ENCODE results near the gene GDI2.

The GDI2 gene

DNA sequence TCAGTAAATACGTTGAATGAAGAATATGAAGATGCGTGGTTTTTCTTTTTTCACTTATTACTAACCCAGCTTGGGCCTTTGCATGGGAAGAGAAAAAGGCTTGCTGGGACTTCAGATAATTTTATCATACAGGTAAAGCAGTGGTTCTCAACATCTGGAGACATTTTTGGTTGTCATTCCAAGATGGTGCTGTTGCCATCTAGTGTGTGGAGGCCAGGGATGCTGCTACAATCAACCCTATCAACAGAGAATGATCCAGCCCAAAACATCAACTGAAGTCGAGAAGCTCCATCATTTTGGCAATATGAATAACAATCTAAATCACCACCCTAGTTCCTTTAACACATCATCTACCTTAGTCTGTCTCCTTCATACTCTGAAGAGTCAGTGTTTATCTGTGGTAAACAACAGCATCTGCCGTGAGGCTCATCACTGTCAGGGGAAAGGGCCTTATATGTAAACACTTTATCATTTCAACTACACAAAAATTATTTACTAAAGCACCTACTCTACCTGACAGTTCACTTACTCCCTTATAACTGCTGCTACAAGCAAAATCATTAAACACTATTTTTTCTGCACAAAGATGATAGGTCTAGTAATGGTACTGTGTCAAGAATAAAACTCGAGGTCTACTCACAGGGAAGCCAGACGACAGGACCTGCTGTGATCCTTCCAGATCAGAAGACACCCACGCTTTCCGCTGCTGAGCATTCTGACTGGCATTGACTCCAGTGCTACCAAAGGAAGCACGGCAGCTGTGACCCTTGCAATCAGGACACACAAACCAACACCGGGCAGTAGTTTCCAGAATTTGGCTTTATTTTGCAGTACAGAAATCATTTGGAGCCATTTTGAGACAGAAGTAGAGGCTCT lies 48.6 kb downstream of the GDI2 start:
- Histone ChIP-seq H3K36me3 (ENCODE audit: control insufficient read depth in 2 of 2, insufficient read depth in 2 of 2, low read length in 2 of 2) (peaks cover 39 to 55% of the 10 kb centered on the region in 2 donors), H3K9me3 (ENCODE audit: control insufficient read depth in 2 of 2, low read length in 2 of 2) (no peaks in the 10 kb centered on the region), H3K27me3 (ENCODE audit: control insufficient read depth in 1 of 2, insufficient read depth in 2 of 2, low read length in 2 of 2) (no peaks in the 10 kb centered on the region), H3K4me3 (ENCODE audit: low read length in 2 of 2) (no peak overlapping the region), H3K4me1 (ENCODE audit: control insufficient read depth, insufficient read depth, low read length) (no peaks in the 10 kb centered on the region), H3K27ac (ENCODE audit: low read length) (no peak overlapping the region), H3K9ac (ENCODE audit: low read length in 2 of 2) (no peak overlapping the region)

- Histone ChIP-seq H3K36me3 (ENCODE audit: control insufficient read depth in 2 of 2, insufficient read depth in 2 of 2, low read length in 2 of 2) (peaks cover 51 to 68% of the 10 kb centered on the region in 2 donors), H3K27ac (ENCODE audit: low read length) (no peak overlapping the region)
Measured at GRCh38 chr10:5762531-5762930, 50.7 kb downstream of the GDI2 start.

DNA sequence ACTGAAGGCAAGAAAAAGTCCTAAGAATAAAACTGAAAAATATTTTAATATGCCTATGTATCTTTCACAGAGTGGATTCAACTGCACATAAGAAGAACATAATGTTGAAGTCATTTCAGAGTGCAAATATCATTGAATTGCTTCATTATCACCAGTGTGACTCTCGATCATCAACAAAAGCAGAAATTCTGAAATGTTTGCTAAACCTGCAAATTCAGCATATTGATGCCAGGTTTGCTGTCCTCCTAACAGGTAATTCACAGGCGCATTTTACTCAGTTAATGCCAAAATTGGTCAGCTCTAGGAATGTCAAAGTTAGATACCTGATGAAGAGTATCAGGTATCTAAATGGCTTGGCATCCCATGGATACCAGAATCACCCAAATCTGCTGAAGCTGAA lies 52.0 kb downstream of the GDI2 start:
- H3K36me3 ChIP-seq (ENCODE audit: control insufficient read depth in 2 of 2, insufficient read depth in 2 of 2, low read length in 2 of 2), result peaks cover 55 to 66% of the 10 kb centered on the region in 2 donors
- H3K9me3 ChIP-seq (ENCODE audit: control insufficient read depth in 2 of 2, low read length in 2 of 2), result no peaks in the 10 kb centered on the region
- H3K9ac ChIP-seq (ENCODE audit: low read length in 2 of 2), result no peak overlapping the region
- H3K4me1 ChIP-seq (ENCODE audit: control insufficient read depth, insufficient read depth, low read length), result no peaks in the 10 kb centered on the region
- no peak overlapping the region for H3K27ac ChIP-seq (ENCODE audit: low read length)
- H3K4me3 ChIP-seq (ENCODE audit: low read length in 2 of 2), result no peak overlapping the region
- H3K27me3 ChIP-seq (ENCODE audit: control insufficient read depth in 1 of 2, insufficient read depth in 2 of 2, low read length in 2 of 2), result no peaks in the 10 kb centered on the region

More at GRCh38 chr10:5762531-5762930, 50.7 kb downstream of the GDI2 start:
- Histone ChIP-seq H3K9me3 (ENCODE audit: control insufficient read depth in 2 of 2, low read length in 2 of 2) (no peaks in the 10 kb centered on the region), H3K27me3 (ENCODE audit: control insufficient read depth in 1 of 2, insufficient read depth in 2 of 2, low read length in 2 of 2) (no peaks in the 10 kb centered on the region), H3K4me3 (ENCODE audit: low read length in 2 of 2) (no peak overlapping the region), H3K4me1 (ENCODE audit: control insufficient read depth, insufficient read depth, low read length) (no peaks in the 10 kb centered on the region), H3K9ac (ENCODE audit: low read length in 2 of 2) (no peak overlapping the region)

GRCh38 chr10:5760515-5760914 lies 52.7 kb downstream of the GDI2 start:
- Histone ChIP-seq H3K27ac (ENCODE audit: low read length) (no peak overlapping the region), H3K27me3 (ENCODE audit: control insufficient read depth in 1 of 2, insufficient read depth in 2 of 2, low read length in 2 of 2) (no peaks in the 10 kb centered on the region), H3K4me3 (ENCODE audit: low read length in 2 of 2) (no peak overlapping the region), H3K9ac (ENCODE audit: low read length in 2 of 2) (no peak overlapping the region), H3K4me1 (ENCODE audit: control insufficient read depth, insufficient read depth, low read length) (no peaks in the 10 kb centered on the region), H3K9me3 (ENCODE audit: control insufficient read depth in 2 of 2, low read length in 2 of 2) (no peaks in the 10 kb centered on the region), H3K36me3 (ENCODE audit: control insufficient read depth in 2 of 2, insufficient read depth in 2 of 2, low read length in 2 of 2) (peaks cover 49 to 59% of the 10 kb centered on the region in 2 donors)

DNA sequence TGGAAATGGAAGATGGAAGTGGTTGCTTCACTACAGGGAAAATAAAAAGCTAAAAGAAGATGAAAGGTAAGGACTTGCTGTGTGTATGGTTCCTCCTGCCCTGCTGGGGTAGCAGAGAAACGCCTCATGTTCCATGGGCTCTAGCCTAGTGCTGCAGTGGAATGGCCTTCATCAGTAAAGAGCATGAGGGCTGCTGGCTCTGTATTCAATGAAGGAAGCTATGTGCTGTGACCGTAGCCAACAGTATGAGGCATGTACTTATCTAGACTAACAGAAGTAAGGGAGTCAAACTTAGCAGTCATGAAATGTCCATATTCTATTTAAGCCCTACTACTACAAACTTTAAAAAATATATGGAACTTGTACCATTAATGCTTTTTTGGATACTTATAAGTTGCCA lies 54.3 kb downstream of the GDI2 start:
- H3K9ac ChIP-seq (ENCODE audit: low read length in 2 of 2), result no peak overlapping the region
- no peak overlapping the region for H3K27ac ChIP-seq (ENCODE audit: low read length)
- no peaks in the 10 kb centered on the region for H3K9me3 ChIP-seq (ENCODE audit: control insufficient read depth in 2 of 2, low read length in 2 of 2)
- no peak overlapping the region for H3K4me3 ChIP-seq (ENCODE audit: low read length in 2 of 2)
- H3K36me3 ChIP-seq (ENCODE audit: control insufficient read depth in 2 of 2, insufficient read depth in 2 of 2, low read length in 2 of 2), result peaks cover 36 to 43% of the 10 kb centered on the region in 2 donors
- H3K27me3 ChIP-seq (ENCODE audit: control insufficient read depth in 1 of 2, insufficient read depth in 2 of 2, low read length in 2 of 2), result no peaks in the 10 kb centered on the region
- H3K4me1 ChIP-seq (ENCODE audit: control insufficient read depth, insufficient read depth, low read length), result no peaks in the 10 kb centered on the region

- Histone ChIP-seq H3K4me3 (ENCODE audit: low read length in 2 of 2) (no peak overlapping the region), H3K9ac (ENCODE audit: low read length in 2 of 2) (no peak overlapping the region), H3K4me1 (ENCODE audit: control insufficient read depth, insufficient read depth, low read length) (no peaks in the 10 kb centered on the region), H3K27me3 (ENCODE audit: control insufficient read depth in 1 of 2, insufficient read depth in 2 of 2, low read length in 2 of 2) (no peaks in the 10 kb centered on the region), H3K27ac (ENCODE audit: low read length) (no peak overlapping the region), H3K36me3 (ENCODE audit: control insufficient read depth in 2 of 2, insufficient read depth in 2 of 2, low read length in 2 of 2) (peaks cover 36 to 40% of the 10 kb centered on the region in 2 donors), H3K9me3 (ENCODE audit: control insufficient read depth in 2 of 2, low read length in 2 of 2) (no peaks in the 10 kb centered on the region)
Measured at GRCh38 chr10:5757766-5758517, 55.3 kb downstream of the GDI2 start.

- H3K4me3 ChIP-seq (ENCODE audit: low read length in 2 of 2), result no peak overlapping the region
- no peaks in the 10 kb centered on the region for H3K9me3 ChIP-seq (ENCODE audit: control insufficient read depth in 2 of 2, low read length in 2 of 2)
- H3K27me3 ChIP-seq (ENCODE audit: control insufficient read depth in 1 of 2, insufficient read depth in 2 of 2, low read length in 2 of 2), result no peaks in the 10 kb centered on the region
- peaks cover 20 to 27% of the 10 kb centered on the region in 2 donors for H3K36me3 ChIP-seq (ENCODE audit: control insufficient read depth in 2 of 2, insufficient read depth in 2 of 2, low read length in 2 of 2)
- no peak overlapping the region for H3K27ac ChIP-seq (ENCODE audit: low read length)
- H3K9ac ChIP-seq (ENCODE audit: low read length in 2 of 2), result no peak overlapping the region
- no peaks in the 10 kb centered on the region for H3K4me1 ChIP-seq (ENCODE audit: control insufficient read depth, insufficient read depth, low read length)
Measured at GRCh38 chr10:5752301-5752871, 60.8 kb downstream of the GDI2 start.

- Histone ChIP-seq H3K36me3 (ENCODE audit: control insufficient read depth in 2 of 2, insufficient read depth in 2 of 2, low read length in 2 of 2) (peaks cover 20 to 25% of the 10 kb centered on the region in 2 donors), H3K9me3 (ENCODE audit: control insufficient read depth in 2 of 2, low read length in 2 of 2) (no peaks in the 10 kb centered on the region), H3K9ac (ENCODE audit: low read length in 2 of 2) (no peak overlapping the region), H3K27ac (ENCODE audit: low read length) (no peak overlapping the region), H3K27me3 (ENCODE audit: control insufficient read depth in 1 of 2, insufficient read depth in 2 of 2, low read length in 2 of 2) (no peaks in the 10 kb centered on the region), H3K4me3 (ENCODE audit: low read length in 2 of 2) (no peak overlapping the region), H3K4me1 (ENCODE audit: control insufficient read depth, insufficient read depth, low read length) (no peaks in the 10 kb centered on the region)
Measured at GRCh38 chr10:5751601-5752253, 61.5 kb downstream of the GDI2 start.

GRCh38 chr10:5748394-5748803 lies 64.8 kb downstream of the GDI2 start:
- H3K36me3 ChIP-seq (ENCODE audit: control insufficient read depth in 2 of 2, insufficient read depth in 2 of 2, low read length in 2 of 2), result peaks cover 28 to 33% of the 10 kb centered on the region in 2 donors

DNA sequence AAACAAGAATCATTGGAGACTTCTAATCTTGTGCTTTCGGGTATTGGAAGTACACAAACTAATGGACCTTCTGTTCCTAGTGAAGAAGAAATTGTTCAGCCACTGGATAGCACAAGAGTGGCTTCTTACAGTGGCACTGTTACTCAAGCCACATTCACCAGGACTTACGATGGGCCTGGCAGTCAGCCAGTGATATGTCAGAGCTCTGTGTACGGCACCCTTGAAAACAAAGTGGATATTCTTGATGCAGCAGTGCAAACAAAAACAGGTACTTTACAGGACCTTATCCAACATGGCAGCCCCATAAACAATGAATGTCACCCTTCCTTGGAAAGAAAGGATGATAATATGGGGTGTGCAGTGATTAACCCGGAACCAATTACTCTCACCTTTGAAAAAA lies 67.0 kb downstream of the GDI2 start:
- Histone ChIP-seq H3K27me3 (ENCODE audit: control insufficient read depth in 1 of 2, insufficient read depth in 2 of 2, low read length in 2 of 2) (no peaks in the 10 kb centered on the region), H3K9me3 (ENCODE audit: control insufficient read depth in 2 of 2, low read length in 2 of 2) (no peaks in the 10 kb centered on the region), H3K4me3 (ENCODE audit: low read length in 2 of 2) (no peak overlapping the region), H3K36me3 (ENCODE audit: control insufficient read depth in 2 of 2, insufficient read depth in 2 of 2, low read length in 2 of 2) (peaks cover 29% of the 10 kb centered on the region in 2 donors), H3K4me1 (ENCODE audit: control insufficient read depth, insufficient read depth, low read length) (no peaks in the 10 kb centered on the region), H3K27ac (ENCODE audit: low read length) (no peak overlapping the region), H3K9ac (ENCODE audit: low read length in 2 of 2) (no peak overlapping the region)

More at GRCh38 chr10:5748394-5748803, 64.8 kb downstream of the GDI2 start:
- H3K4me3 ChIP-seq (ENCODE audit: low read length in 2 of 2), result no peak overlapping the region
- no peaks in the 10 kb centered on the region for H3K27me3 ChIP-seq (ENCODE audit: control insufficient read depth in 1 of 2, insufficient read depth in 2 of 2, low read length in 2 of 2)
- no peaks in the 10 kb centered on the region for H3K4me1 ChIP-seq (ENCODE audit: control insufficient read depth, insufficient read depth, low read length)
- H3K9ac ChIP-seq (ENCODE audit: low read length in 2 of 2), result no peak overlapping the region
- no peak overlapping the region for H3K27ac ChIP-seq (ENCODE audit: low read length)
- H3K9me3 ChIP-seq (ENCODE audit: control insufficient read depth in 2 of 2, low read length in 2 of 2), result no peaks in the 10 kb centered on the region
